ENCODE results near the gene PCBD2. TPM values are rescaled to one million over a fixed set of nuclear protein-coding genes. Genes with fewer than 3 reads are reported as not detected.

The PCBD2 gene
- total and polyA plus RNA-seq, 2 of the 4 experiments (the other 2 are of a cell fraction), result 2.2 to 2.7 TPM

DNA sequence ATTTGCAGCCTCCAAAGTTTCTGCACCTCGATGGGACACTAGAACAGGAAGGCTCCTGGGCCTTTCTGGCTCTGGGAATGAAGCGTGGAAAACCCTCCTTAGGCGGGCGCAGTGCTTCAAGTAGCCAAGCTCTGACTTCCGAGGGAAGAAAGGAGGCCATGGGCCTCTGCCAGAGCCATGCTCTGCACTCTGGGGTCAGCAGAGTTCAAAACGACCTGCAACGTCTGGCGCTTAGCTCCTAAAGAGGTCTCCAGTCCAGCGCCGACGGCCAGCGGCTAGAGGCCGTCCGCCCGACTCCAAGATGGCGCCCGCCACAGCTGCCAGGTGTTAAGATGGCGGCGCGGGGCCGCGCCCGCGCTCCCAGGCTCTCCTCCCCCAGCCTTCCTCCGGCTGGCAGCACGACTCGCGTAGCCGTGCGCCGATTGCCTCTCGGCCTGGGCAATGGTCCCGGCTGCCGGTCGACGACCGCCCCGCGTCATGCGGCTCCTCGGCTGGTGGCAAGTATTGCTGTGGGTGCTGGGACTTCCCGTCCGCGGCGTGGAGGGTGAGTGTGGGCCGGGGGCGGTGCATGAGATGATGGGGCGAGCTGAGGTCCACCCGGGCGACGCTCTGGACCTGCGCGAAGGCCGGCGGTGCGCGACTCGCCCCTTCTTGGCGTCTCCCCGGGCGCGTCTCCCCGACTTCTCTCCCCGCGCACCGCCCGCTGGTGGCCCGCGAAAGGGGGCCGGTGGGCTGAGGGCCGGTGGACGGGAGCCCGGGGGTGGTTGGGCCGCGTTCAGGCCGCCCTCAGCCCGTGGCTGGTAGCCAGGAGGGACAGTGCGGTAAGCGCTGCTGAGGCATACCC is 30.7 kb upstream of the PCBD2 start, which contains the start of gene TXNDC15:
Gene TXNDC15, plus strand, starts transcription at position 385 of the 844 bp plus-strand sequence. Its CDS starts 57 bp downstream, at position 442.
- Histone ChIP-seq H3K14ac (replicated peaks; ENCODE audit: low read depth, low read length) (peak within 1 kb of the TSS; percentile 97), H2AFZ (replicated peaks; ENCODE audit: low read length, poor library complexity) (peak within 1 kb of the TSS; percentile 99), H3K4me3 (ENCODE audit: insufficient read depth, low read depth, low read length) (peak within 1 kb of the TSS; percentile 81), H2BK20ac (ENCODE audit: low read depth, low read length) (peak within 1 kb of the TSS; percentile 18), H2AK9ac (replicated peaks; ENCODE audit: low read depth, low read length, poor library complexity) (peak within 1 kb of the TSS; percentile 83), H2AK5ac (ENCODE audit: low read depth, low read length) (peak within 1 kb of the TSS; percentile 89), H3K9ac (ENCODE audit: low read depth, low read length) (peak within 1 kb of the TSS; percentile 97), H3K4me2 (ENCODE audit: low read depth, low read length) (peak within 1 kb of the TSS; percentile 98), H2BK120ac (ENCODE audit: low read depth, low read length) (peak within 1 kb of the TSS; percentile 86), H3K4ac (ENCODE audit: low read depth, low read length) (peak within 1 kb of the TSS; percentile 97), H3K56ac (ENCODE audit: extremely low read depth, insufficient read depth, low read length) (peak within 1 kb of the TSS; percentile 85), H3K4me1 (ENCODE audit: control insufficient read depth, insufficient read depth, low read length) (peaks cover 5% of the 10 kb centered on the region; the same call in 1 of the 2 replicates), H3K18ac (ENCODE audit: low read depth, low read length) (peak within 1 kb of the TSS; percentile 83), H3K27ac (ENCODE audit: insufficient read depth, low read length) (peak within 1 kb of the TSS; percentile 99), H3K79me1 (ENCODE audit: low read depth in 1 of 2, low read length in 2 of 2) (peaks cover 21 to 46% of the 10 kb centered on the region in 2 experiments), H2BK15ac (ENCODE audit: low read depth, low read length) (peak within 1 kb of the TSS; percentile 70; the same call in 2 of the 3 replicates), H3K36me3 (ENCODE audit: control insufficient read depth, insufficient read depth, low read length) (peaks cover 3% of the 10 kb centered on the region), H4K8ac (ENCODE audit: low read depth in 2 of 2, low read length in 2 of 2) (peak within 1 kb of the TSS; percentile 99 to 100), H3K9me1 (ENCODE audit: insufficient read depth, low read length) (peaks cover 12% of the 10 kb centered on the region; the same call in 1 of the 2 replicates), H3K27me3 (ENCODE audit: control insufficient read depth, insufficient read depth, low read length) (no peaks in the 10 kb centered on the region), H4K20me1 (ENCODE audit: insufficient read depth, low read length) (peaks cover 4% of the 10 kb centered on the region; the same call in 1 of the 2 replicates), H4K91ac (ENCODE audit: insufficient read depth, low read depth, low read length) (peak within 1 kb of the TSS; percentile 93), H2BK5ac (ENCODE audit: low read depth, low read length, poor library complexity, severe bottlenecking) (peak within 1 kb of the TSS; percentile 98), H4K5ac (ENCODE audit: low read depth, low read length) (peak within 1 kb of the TSS; percentile 97), H3K23ac (ENCODE audit: low read depth, low read length) (peak within 1 kb of the TSS; percentile 91), H3K9me3 (ENCODE audit: control insufficient read depth, insufficient read depth, low read length) (no peaks in the 10 kb centered on the region)
- peak; percentile 86 for DNase-seq
- in situ Hi-C loops (cut with MboI; ENCODE audit: low sequenced_read_pairs), result no loop called here
- dilution Hi-C loops (cut with HindIII; ENCODE audit: low sequenced_read_pairs, unreplicated experiment), result no loop called here
- intact Hi-C loops (cut with micrococcal nuclease), result loop anchor here (2.0 kb wide), 1 partner anchor 31 kb away; the partner anchor contains the start of gene PCBD2
- WGBS, 2 experiments (ENCODE audit: extremely low coverage in 2 of 2, insufficient read length in 1 of 2), result 5% methylated on average over 29 of the region's 79 CpGs; no CpG with 5 or more reads in 1 of the 2 experiments
- ChIA-PET CTCF (interaction anchor here (0.5 kb wide), 1 partner anchor 97 kb away, joined by 6 read pairs; no protein-coding TSS in a partner anchor), POLR2A (ENCODE audit: unreplicated experiment) (interaction anchor here (0.6 to 1.3 kb wide), 2 partner anchors 9 to 16 kb away, joined by 5 read pairs; no protein-coding TSS in a partner anchor)
- ATAC-seq (ENCODE audit: low read depth), result peak; percentile 88
- TF ChIP-seq MXI1 (IDR thresholded peaks at IDR 0.05; ENCODE audit: borderline replicate concordance, low read depth, low read length) (peak; percentile 43; the same call in 1 of the 2 replicates), MAZ (IDR thresholded peaks at IDR 0.05; ENCODE audit: borderline replicate concordance, low read depth, low read length) (peak; percentile 30; the same call in 1 of the 2 replicates), ELK1 (IDR thresholded peaks at IDR 0.05; ENCODE audit: borderline replicate concordance, low read depth, low read length) (no peak), POLR2A (IDR thresholded peaks at IDR 0.05; ENCODE audit: low read depth, low read length) (peak; percentile 76), MAFK (IDR thresholded peaks at IDR 0.05; ENCODE audit: low read depth, low read length) (no peak), BHLHE40 (IDR thresholded peaks at IDR 0.05; ENCODE audit: low read depth, low read length) (no peak), CHD1 (IDR thresholded peaks at IDR 0.05; ENCODE audit: low read depth, low read length) (no peak), NFE2L2 (IDR thresholded peaks at IDR 0.05; ENCODE audit: low read depth, low read length) (no peak)
- TF ChIP-seq, protein P1, sequence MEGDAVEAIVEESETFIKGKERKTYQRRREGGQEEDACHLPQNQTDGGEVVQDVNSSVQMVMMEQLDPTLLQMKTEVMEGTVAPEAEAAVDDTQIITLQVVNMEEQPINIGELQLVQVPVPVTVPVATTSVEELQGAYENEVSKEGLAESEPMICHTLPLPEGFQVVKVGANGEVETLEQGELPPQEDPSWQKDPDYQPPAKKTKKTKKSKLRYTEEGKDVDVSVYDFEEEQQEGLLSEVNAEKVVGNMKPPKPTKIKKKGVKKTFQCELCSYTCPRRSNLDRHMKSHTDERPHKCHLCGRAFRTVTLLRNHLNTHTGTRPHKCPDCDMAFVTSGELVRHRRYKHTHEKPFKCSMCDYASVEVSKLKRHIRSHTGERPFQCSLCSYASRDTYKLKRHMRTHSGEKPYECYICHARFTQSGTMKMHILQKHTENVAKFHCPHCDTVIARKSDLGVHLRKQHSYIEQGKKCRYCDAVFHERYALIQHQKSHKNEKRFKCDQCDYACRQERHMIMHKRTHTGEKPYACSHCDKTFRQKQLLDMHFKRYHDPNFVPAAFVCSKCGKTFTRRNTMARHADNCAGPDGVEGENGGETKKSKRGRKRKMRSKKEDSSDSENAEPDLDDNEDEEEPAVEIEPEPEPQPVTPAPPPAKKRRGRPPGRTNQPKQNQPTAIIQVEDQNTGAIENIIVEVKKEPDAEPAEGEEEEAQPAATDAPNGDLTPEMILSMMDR (conservative IDR thresholded peaks at IDR 0.05; ENCODE audit: low read depth, low read length), result no peak
- TF ChIP-seq, protein P2, sequence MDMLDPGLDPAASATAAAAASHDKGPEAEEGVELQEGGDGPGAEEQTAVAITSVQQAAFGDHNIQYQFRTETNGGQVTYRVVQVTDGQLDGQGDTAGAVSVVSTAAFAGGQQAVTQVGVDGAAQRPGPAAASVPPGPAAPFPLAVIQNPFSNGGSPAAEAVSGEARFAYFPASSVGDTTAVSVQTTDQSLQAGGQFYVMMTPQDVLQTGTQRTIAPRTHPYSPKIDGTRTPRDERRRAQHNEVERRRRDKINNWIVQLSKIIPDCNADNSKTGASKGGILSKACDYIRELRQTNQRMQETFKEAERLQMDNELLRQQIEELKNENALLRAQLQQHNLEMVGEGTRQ (IDR thresholded peaks at IDR 0.05; ENCODE audit: low read depth, low read length), result no peak
- BruUV-seq (replicated peaks), result no TSS peak

All from IMR-90 (cell line).